HEK293 (cell line): ENCODE data around the gene CRY2.
A peak's percentile ranks its signal among the peaks of the same experiment; 100 is the strongest.

ENCODE experiments used
- PATZ1 ChIP-seq: fragments of 450-650 bp; formaldehyde crosslinking; IDR thresholded peaks from 2 replicates; pipeline ENCODE4 v1.5.1; 2016; ENCODE audit warnings: missing biosample characterization, missing genetic modification characterization
- PRDM2 ChIP-seq: fragments of 450-650 bp; formaldehyde crosslinking; IDR thresholded peaks from 2 replicates; pipeline ENCODE4 v1.5.1; 2016; ENCODE audit warnings: missing biosample characterization, missing genetic modification characterization, borderline replicate concordance
- TSHZ1 ChIP-seq: fragments of 450-650 bp; formaldehyde crosslinking; IDR thresholded peaks from 2 replicates; pipeline ENCODE4 v1.5.1; 2016; ENCODE audit warnings: missing biosample characterization, missing genetic modification characterization, borderline replicate concordance
- ZNF148 ChIP-seq: fragments of 450-650 bp; formaldehyde crosslinking; IDR thresholded peaks from 2 replicates; pipeline ENCODE4 v1.5.0; 2017; ENCODE audit warnings: missing biosample characterization, missing genetic modification characterization, borderline replicate concordance
- ZNF19 ChIP-seq: fragments of 450-650 bp; formaldehyde crosslinking; IDR thresholded peaks from 2 replicates; pipeline ENCODE4; 2016; ENCODE audit warnings: missing biosample characterization, missing genetic modification characterization, low read depth
- ZNF214 ChIP-seq: fragments of 450-650 bp; formaldehyde crosslinking; IDR thresholded peaks from 2 replicates; pipeline ENCODE4 v1.5.1; 2017; ENCODE audit warnings: missing biosample characterization, mild to moderate bottlenecking, missing genetic modification characterization, borderline replicate concordance
- ZNF23 ChIP-seq: fragments of 450-650 bp; formaldehyde crosslinking; IDR thresholded peaks from 2 replicates; pipeline ENCODE4 v1.5.1; 2016; ENCODE audit warnings: missing biosample characterization, missing genetic modification characterization, borderline replicate concordance
- ZNF280D ChIP-seq: fragments of 450-650 bp; formaldehyde crosslinking; IDR thresholded peaks from 2 replicates; pipeline ENCODE4 v1.5.1; 2016; ENCODE audit warnings: missing biosample characterization, missing genetic modification characterization
- ZNF354C ChIP-seq: fragments of 450-650 bp; formaldehyde crosslinking; IDR thresholded peaks from 2 replicates; pipeline ENCODE4 v1.5.1; 2016; ENCODE audit warnings: missing biosample characterization, missing genetic modification characterization, low read depth, borderline replicate concordance
- ZNF555 ChIP-seq: fragments of 450-650 bp; formaldehyde crosslinking; conservative IDR thresholded peaks from 2 replicates; pipeline ENCODE4 v1.5.1; 2017; ENCODE audit warnings: missing biosample characterization, mild to moderate bottlenecking, missing genetic modification characterization, inconsistent platforms
- ZNF677 ChIP-seq: fragments of 450-650 bp; IDR thresholded peaks from 2 replicates; pipeline ENCODE4 v1.5.0; 2018; ENCODE audit warnings: missing biosample characterization, mild to moderate bottlenecking, missing genetic modification characterization, moderate library complexity

The CRY2 gene

GRCh38 chr11:45899448-45900174 is 52.3 kb downstream of the CRY2 start (continued):
- TF ChIP-seq PRDM2 (no peak), PATZ1 (peak; percentile 88), TSHZ1 (no peak), ZNF555 (tag by site-specific recombination) (no peak), ZNF214 (tag by site-specific recombination) (no peak), ZNF19 (tag by site-specific recombination) (no peak), ZNF148 (tag by site-specific recombination) (no peak), ZNF280D (tag by site-specific recombination) (no peak), ZNF677 (tag by site-specific recombination) (no peak), ZNF23 (tag by site-specific recombination) (no peak), ZNF354C (tag by site-specific recombination) (no peak)
